ENCODE measurements around the gene H6PD. TPM values are rescaled to one million over a fixed set of nuclear protein-coding genes. Genes with fewer than 3 reads are reported as not detected.

H6PD gene
- total RNA-seq, 2 donors from 2014 or later, result 33.3 to 40.6 TPM

GRCh38 chr1:9233241-9233941 lies 1.2 kb upstream of the H6PD start:
- intact Hi-C loops (cut with DNase I), result no loop called here
- ATAC-seq (peak; percentile 55 to 75), DNase-seq (peak; percentile 94)

- ATAC-seq (no peak), DNase-seq (no peak)
- intact Hi-C loops (cut with DNase I), result no loop called here
Observed at GRCh38 chr1:9233942-9234222, 692 bp upstream of the H6PD start.

GRCh38 chr1:9235096-9235459 lies 504 bp downstream of the H6PD start:
- ATAC-seq (no peak), DNase-seq (peak; percentile 69)
- intact Hi-C loops (cut with DNase I), result no loop called here

DNA sequence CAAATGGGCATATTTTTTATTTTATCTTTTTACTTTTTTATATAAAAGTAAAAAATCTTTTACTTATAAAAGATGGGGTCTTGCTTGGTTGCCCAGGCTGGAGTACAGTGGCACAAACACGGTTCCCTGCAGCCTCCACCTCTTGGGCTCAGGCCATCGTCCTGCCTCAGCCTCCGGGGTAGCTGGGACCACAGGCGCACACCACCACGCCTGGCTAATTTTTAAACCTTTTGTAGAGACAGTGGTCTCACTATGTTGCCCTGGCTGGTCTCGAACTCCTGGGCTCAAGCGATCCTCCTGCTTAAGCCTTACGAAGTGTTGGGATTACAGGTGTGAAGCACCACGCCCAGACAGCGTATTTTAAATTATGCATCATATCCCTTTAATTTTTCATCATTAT lies 986 bp downstream of the H6PD start:
- DNase-seq (no peak), ATAC-seq (no peak)
- intact Hi-C loops (cut with DNase I), result no loop called here

GRCh38 chr1:9238134-9238533 lies 3.6 kb downstream of the H6PD start:
- DNase-seq, result no peak
- ATAC-seq, result no peak
- intact Hi-C loops (cut with DNase I), result no loop called here

- intact Hi-C loops (cut with DNase I), result no loop called here
- ATAC-seq, result no peak
Observed at GRCh38 chr1:9238550-9238949, 4.0 kb downstream of the H6PD start.

DNA sequence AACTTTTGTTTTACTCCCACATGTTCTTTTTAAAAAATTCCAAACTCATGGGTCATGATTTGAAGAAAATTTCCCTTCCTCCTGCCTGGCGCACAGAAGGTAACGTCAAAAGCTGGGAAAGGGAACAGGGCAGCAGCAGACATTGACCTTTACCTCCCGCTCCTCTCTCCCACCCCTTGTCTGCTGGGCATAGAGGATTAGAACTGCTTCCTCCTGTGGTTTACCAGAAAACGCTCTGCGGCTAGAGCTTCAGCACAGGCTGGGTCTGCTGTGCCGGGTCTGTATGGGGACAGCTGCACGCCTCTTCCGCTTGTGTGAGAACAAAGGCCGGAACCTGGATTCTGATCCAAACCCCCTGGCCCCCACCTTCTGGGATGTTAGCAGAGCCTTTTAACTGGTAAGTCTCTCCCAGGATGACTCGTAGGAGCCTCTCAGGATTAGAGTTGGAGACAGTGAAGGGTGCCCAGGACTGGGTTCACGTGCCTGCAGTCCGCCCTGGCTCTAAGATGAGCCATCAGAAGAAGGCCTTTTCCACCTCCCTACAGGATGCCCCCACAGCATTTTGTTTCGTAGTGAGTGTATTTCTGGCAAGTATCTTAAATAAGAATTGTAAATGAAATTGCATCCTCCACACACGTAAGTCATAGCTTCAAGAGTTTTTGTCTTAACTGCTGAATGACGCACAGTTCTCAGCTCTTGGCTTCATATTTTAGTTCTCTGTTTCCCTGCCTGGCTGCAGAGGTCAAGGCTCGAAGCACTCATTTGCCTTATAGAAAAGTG lies 5.2 kb downstream of the H6PD start:
- DNase-seq (peak; percentile 62), ATAC-seq (peak; percentile 13 to 24)
- intact Hi-C loops (cut with DNase I), result no loop called here

More at GRCh38 chr1:9238550-9238949, 4.0 kb downstream of the H6PD start:
- no peak for DNase-seq

DNA sequence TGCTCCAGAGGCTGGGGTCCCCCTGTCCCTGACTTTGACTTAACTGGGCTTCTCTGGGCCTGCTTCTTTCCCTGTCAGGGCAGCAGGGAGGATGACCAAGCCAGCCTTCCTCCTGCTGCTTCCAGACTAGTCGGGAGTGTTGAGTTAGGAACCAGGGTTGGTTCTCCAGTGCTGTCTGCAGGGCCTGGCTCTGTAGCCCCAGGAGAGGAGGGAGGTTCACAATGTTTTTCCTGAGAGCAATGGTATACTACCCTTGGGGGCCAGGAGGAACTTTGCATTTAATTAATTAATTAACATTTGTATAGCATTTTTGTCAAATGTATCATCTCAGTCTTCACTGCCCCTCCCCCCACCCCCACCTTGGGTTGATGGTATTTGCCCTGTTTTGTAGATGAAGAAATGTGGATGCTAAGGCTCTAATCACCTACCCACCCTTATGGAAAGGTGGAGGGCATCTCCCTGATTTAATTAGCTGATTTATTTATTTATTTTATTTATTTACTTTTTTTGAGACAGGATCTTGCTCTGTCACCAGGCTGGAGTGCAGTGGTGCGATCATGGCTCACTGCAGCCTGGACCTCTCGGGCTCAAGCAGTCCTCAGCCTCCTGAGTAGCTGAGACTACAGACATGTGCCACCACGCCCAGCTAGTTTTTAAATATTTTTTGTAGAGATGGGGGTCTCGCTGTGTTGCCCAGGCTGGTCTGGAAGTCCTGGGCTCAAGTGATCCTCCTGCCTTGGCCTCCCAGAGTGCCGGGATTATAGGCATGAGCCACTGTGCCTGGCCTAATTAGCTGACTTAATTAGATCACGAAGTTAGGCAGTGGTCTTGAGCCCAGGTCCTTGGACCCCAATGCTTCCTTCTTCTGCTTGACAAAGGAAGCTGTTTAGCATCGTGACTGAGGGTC lies 6.6 kb downstream of the H6PD start:
- ATAC-seq (no peak), DNase-seq (peak; percentile 5)
- intact Hi-C loops (cut with DNase I), result no loop called here

DNA sequence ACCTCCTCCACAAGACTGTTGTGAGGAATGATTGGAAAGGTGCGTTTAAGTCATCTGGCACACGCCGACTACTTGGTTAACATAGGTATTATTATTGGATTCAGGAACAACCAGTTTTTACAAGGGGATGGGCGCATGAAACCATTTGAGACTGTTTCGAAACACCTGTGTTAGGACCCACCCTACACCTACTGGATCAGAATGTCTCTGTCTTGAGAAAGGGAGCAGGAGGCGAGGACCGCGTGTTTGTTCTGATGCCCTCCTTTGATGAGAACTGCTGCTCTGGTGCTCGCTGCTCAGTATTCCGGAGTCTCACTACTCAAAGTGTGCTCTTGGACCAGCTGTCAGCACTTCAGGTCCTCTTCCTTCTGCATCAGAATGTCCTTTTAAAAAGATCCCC lies 7.3 kb downstream of the H6PD start:
- intact Hi-C loops (cut with DNase I), result no loop called here
- ATAC-seq (no peak), DNase-seq (no peak)

DNA sequence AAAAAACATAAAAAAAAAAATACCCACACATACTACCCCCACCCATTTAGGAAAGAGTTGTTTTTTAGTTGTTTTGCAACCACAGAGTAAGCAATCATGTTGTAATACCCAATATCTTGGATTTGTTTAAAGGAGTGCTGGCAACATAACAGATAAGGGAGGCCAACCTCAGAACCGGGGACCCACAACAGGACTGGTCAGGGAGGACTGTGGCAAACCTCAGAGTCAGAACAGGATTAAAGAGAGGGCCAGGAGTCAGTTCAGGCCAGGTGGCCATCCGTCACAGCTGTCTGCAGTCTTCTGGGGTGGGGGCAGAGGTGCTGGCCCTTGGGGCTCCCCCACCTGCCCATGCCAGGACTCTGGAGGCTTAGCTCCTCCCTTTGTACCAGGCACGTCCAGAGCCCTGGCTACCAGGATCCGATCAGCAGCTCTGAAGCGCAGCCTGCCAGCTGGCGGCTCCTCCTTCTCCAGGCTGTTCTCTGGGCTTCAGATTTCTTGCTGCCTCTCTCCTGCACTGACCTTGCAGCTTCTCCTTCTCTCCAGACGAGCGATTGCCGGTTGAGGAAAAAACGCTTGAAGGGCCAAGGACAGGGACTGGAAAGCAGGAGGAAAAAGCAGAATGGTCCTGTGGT lies 7.9 kb downstream of the H6PD start:
- peak; percentile 75 to 86 for ATAC-seq
- intact Hi-C loops (cut with DNase I), result no loop called here
- DNase-seq, result peak; percentile 83

- intact Hi-C loops (cut with DNase I), result no loop called here
- ATAC-seq, result no peak
- no peak for DNase-seq
Observed at GRCh38 chr1:9243066-9243739, 8.6 kb downstream of the H6PD start.

GRCh38 chr1:9244501-9245229 lies 10.1 kb downstream of the H6PD start:
- DNase-seq (no peak), ATAC-seq (no peak)
- intact Hi-C loops (cut with DNase I), result no loop called here

GRCh38 chr1:9245230-9245619 lies 10.7 kb downstream of the H6PD start:
- no peak for ATAC-seq
- intact Hi-C loops (cut with DNase I), result no loop called here
- no peak for DNase-seq

- ATAC-seq (no peak), DNase-seq (no peak)
- intact Hi-C loops (cut with DNase I), result no loop called here
Observed at GRCh38 chr1:9245661-9246060, 11.1 kb downstream of the H6PD start.

GRCh38 chr1:9246215-9246614 lies 11.6 kb downstream of the H6PD start:
- intact Hi-C loops (cut with DNase I), result no loop called here
- ATAC-seq, result no peak
- no peak for DNase-seq

DNA sequence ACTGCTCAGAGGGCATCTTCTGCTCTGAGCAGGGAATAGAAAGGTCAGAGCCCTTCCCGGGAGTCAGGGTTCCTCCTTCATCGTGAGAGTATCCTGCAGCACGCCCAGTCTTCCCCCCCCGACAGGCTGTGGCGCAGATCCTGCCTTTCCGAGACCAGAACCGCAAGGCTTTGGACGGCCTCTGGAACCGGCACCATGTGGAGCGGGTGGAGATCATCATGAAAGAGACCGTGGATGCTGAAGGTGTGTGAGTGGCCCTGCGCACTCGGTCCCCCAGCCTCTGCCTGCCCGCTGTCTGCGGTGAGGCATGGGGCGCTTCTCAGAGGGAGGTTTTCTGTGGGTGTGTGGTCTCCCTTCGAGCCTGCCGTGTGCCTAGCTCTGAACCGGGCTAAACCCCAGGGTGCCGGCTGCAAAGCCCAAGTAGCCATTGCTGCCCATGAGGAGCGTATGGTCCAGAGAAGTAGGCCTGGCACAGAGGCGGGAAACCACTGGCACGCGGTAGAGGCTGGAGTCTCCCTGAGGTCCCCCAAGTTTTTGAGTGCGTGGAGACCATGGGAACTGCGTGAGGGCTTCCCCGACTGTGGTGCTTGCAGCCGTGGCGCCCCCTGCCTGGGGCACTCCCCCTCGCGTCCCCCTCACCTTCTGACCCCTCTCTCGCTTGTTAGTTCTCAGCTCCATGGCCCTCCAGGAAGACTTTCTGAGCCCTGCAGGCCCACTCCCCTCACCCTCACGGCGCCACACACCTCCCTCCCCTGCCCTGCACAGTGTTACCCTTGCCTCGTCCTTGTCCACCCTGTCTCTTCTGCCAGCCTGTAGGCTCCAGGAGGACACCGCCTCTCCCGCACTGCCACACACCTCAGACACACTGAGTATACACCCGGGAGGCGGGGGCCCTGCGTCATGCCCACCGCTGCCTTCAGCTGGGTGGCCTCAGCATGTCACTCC lies 12.5 kb downstream of the H6PD start:
- ATAC-seq (peak; percentile 9 to 28), DNase-seq (peak; percentile 59)
- intact Hi-C loops (cut with DNase I), result no loop called here

DNA sequence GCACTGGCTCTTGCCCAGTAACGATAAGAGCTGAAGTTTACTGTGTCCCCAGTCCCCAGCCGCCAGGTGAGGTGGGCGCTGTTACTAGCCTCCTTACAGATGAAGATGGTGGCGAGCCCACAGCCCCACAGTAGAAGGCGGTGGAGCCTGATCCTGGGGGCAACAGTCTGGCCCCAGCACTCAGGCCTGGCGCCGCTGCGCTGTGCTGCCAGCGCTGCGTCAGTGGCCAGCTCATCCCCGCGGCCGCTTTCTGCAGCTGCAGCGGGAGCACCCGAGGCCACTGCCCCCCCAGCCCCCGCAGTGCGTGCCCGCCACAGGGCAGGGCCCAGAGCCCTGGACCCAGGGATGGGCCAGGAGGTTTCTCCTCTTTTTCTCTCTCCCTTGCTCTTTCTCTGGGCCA lies 13.3 kb downstream of the H6PD start:
- intact Hi-C loops (cut with DNase I), result no loop called here
- DNase-seq (no peak), ATAC-seq (peak in 1 of 2 donors; percentile 13)
